SH-SY5Y (cell line): ENCODE results near the gene TRIM29.

ENCODE experiments used
- GATA2 ChIP-seq: IDR thresholded peaks from 2 replicates; pipeline ENCODE4 v1.6.1; 2011; ENCODE audit warnings: mild to moderate bottlenecking, low read depth, low read length
- GATA3 ChIP-seq: IDR thresholded peaks from 2 replicates; pipeline ENCODE4 v1.6.1; 2011; ENCODE audit warnings: low read depth, mild to moderate bottlenecking, low read length, moderate library complexity

GRCh38 chr11:120091121-120091520 is 46.8 kb downstream of the TRIM29 start:
- TF ChIP-seq GATA3 (no peak), GATA2 (no peak)
